GDM1 (cell line): ENCODE data around the gene CCSAP.
"Not testable (repeated sequence)": the region's sequence is repeated elsewhere in the genome, so short reads cannot be mapped to it uniquely, and the experiment has no call there.

Source experiments
- DNase-seq: peaks from one replicate; lab custom pipeline; 2025; lab: John Stamatoyannopoulos, UW

Gene CCSAP, protein sequence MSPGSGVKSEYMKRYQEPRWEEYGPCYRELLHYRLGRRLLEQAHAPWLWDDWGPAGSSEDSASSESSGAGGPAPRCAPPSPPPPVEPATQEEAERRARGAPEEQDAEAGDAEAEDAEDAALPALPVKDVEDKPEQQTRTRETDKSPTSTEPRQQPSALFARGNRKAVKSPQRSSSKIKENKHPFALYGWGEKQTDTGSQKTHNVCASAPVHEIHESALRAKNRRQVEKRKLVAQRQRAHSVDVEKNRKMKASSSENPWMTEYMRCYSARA

GRCh38 chr1:229342656-229343569, at the start of gene CCSAP:
CCSAP (minus strand) TSS chr1:229343047; CDS start chr1:229342465, 582 bp downstream.
- DNase-seq, result peak; percentile 70

GRCh38 chr1:229390130-229390529, 47.3 kb upstream of the CCSAP start:
- DNase-seq, result no peak

GRCh38 chr1:229388897-229389580, 46.2 kb upstream of the CCSAP start:
- DNase-seq, result no peak

DNA sequence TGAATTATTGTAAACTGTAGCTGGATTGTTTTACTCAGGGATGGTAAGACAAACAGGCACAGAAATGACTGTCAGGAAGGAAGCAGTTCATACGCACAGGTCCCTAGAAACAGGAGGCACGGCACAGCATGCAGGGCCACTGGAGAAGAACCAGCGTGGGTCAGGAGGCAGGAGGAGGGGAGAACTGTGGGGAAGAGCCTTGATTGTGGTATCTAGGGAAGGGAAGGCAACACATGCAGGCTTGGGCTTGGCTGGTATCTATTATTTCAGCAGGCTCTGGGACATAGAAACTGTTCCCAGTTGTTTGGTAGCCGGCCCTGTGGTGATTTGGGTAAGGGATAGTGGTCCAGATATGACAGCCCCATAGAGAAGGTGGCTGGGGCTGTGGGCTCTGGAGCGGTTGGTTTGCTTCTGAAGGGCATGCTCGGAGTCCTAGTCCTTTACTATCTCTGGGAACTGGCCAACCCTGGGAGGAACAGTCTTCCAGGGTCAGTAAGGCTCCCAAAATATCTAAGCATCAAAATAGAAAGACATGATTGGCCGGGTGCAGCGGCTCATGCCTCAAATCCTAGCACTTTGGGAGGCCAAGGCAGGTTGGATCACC, 43.1 kb upstream of the CCSAP start:
- DNase-seq, result no peak

DNA sequence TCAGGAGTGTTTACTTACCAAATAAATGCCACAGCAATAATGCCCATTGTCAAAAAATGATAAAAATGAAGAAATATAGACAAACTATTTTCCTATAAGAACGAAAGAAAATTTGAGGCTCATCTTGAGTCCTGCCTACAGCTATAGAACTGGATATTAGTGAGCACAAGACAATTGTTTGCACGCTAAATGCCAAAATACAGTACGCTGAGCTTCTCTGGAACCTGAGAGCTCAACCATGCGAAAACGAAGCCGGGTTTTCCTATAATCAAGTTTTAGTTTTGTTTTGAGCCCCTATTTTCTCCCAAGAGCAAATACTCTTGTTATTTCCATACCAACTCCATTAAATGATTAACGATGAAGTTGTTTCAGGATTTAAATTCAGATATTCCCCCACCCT, 42.0 kb upstream of the CCSAP start:
- no peak for DNase-seq

- DNase-seq, result no peak
Observed at GRCh38 chr1:229383961-229384360, 41.1 kb upstream of the CCSAP start.

DNA sequence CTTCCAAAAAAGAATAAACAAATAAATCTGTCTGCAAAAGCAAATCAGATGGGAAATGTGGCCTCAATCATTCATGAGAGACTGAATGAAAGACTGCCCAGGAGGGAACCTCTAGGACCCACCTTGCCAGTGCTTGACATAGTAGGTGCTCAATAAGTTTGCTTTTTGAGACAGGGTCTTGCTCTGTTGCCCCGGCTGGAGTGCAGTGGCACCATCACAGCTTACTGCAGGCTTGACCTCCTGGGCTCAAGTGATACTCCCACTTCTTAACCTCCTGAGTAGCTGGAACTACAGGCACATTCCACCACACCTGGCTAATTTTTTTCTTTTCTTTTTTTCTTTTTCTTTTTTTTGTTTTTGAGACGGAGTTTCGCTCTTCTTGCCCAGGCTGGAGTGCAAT, 40.3 kb upstream of the CCSAP start:
- DNase-seq, result no peak

DNA sequence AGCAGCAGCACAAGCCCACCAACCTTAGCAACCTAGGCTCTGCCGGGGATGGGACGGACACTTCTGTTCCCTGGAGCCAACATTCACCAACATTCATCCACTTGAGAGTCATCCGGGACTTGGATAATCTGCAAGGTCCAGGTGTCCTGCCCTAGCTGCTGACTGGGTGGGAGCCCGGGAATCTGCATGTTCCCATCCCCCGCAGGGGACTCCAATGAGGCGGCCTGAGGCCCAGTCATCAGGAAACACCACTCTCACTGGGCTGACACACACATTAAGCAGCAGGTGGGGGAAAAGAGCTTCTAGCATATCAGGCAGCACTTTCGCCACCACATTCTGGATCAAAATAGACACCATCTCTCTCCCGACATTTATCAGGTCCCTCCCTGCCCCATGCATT, 38.4 kb upstream of the CCSAP start:
- DNase-seq, result no peak

GRCh38 chr1:229380536-229381160, 37.8 kb upstream of the CCSAP start:
- DNase-seq, result no peak

DNA sequence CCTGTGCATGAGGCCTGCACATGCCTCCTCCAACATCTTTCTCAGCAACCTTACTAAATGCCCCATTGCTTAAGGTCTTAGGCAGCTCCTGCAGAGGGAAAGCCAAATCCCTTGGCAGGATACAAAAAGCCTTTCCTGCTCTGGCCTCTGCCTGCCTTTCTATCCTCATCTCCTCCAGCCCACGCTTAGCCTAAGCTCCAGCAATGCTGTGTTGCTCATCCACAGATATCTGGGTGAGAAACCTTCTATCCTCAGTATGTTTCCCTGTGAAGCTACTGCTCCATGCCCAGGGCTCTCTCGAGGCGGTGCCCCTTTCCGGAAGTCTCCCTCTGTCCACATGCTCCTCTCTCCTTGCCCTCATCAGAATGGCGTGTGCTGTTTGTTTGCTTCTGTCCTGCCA, 37.0 kb upstream of the CCSAP start:
- no peak for DNase-seq

DNA sequence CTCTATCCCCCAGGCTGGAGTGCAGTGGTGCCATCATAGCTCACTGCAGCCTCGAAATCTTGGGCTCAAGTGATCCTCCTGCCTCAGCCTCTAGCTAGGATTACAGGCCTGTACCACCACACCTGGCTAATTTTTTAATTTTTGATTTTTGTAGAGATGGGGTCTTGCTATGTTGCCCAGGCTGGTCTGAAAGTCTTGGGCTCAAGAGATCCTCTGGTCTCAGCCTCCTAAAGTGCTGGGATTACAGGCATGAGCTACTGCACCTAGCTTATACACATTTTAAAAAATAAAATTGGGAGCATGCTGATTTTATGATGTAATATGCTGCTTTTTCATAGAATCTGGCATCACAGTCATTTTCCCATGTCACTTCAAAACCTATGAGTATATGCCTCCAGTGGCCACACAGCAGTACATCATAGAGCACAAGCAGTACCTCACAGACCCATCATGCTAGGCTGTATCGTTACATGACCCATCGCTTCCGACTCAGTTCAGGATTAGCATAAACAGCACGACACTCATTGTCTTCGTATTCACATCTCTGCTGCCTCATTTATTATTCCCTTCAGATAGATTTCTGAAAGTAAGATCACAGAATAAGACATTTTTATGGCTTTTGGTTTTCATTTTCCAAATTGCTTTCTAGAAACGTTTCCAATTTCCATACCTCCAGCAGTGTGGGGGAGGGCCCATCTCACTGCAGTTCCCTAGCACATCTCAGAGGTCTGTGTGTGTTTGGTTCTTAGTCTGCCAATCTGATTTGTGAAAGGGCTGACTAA, 35.9 kb upstream of the CCSAP start:
- DNase-seq, result no peak

DNA sequence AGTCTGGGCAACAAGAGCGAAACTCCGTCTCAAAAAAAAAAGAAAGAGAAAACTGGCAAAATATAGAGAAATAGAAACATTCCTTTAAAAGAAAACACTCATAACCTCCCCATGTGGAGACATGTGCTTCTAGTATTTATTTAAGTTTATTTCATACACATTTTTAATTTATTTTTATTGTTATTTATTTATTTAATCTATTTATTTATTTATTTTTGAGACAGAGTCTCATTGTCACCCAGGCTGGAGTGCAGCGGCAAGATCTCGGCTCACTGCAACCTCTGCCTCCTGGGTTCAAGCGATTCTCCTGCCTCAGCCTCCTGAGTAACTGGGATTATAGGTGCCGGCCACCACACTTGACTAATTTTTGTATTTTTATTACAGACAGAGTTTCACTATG, 35.2 kb upstream of the CCSAP start:
- not testable (repeated sequence) for DNase-seq

GRCh38 chr1:229377429-229377828, 34.6 kb upstream of the CCSAP start:
- no peak for DNase-seq

DNA sequence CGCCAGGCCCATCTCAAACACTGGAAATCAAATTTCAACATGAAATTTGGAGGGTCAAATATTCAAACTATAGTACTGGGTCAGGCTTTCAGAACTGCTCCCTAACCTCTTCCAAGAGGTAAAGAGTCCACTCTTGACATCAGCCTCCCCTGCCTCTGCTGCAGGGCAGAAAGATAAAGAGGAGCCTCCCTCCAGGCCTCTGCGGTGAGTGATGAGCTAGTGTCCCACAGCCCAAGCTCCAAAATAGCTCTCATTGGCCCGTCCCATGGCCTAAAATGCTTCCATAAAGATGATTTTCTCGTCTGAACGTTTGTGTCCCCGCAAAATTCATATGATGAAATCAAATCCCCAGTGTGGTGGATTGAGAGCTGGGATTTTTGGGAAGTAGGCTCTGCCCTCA, 33.7 kb upstream of the CCSAP start:
- DNase-seq, result no peak

GRCh38 chr1:229374485-229374884, 31.6 kb upstream of the CCSAP start:
- DNase-seq, result no peak

- DNase-seq, result no peak
Observed at GRCh38 chr1:229373395-229373794, 30.5 kb upstream of the CCSAP start.

DNA sequence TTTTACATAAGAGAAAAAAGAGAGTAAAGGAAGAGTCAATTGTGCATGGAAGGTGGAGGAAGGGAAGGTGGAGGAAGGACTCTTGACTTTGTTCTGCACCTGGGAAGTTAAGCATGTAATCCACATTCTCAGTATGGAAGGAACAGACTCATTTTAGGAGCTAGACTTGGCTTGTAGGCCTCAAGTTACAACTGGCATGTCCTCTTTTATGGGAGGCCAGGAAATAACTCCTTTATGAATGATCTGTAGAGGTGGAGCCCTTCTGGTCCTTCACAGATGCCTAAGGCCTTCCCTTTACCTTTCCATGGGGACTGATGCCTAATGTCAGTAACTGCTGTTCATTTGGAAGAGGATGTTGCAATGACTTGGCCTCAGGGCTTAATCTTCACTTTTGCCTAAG, 29.4 kb upstream of the CCSAP start:
- no peak for DNase-seq

DNA sequence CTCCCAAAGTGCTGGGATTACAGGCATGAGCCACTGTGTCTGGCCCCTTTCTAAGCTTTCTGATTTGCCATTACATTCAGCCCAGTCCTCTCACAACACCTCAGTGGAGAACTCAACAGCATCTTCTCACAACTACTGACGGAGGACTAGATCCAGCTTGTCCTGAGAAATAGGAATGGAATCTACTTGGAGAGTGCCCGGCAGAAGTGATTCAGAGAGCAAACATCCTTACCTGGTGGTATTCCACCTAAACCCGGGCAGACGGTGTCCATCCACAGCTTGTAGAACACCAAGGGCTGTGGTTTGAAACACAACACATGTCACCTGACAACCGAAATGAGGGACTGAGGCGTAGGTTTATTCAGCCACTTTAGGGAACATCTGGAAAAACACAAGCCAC, 28.8 kb upstream of the CCSAP start:
- DNase-seq, result no peak

DNA sequence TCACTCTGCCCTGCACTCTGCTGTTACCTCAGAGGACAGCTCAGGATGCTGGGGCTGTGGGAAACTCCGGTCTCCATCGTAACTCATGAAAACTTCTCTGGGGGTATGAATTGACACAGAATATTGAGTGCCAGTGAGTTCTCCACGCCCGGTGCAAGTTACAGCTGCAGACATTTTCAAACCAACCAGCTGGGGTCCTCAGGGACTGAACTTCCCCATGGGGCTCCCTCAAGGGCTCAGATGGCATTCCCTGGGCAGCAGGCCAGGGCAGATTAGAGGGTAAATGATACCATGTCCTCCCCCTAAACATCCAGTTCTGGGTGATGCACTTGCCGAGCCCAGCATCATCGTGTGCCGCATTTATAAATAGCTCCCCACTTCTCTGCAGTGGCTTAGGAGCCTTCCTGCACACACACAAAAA, 27.8 kb upstream of the CCSAP start:
- peak; percentile 10 for DNase-seq

DNA sequence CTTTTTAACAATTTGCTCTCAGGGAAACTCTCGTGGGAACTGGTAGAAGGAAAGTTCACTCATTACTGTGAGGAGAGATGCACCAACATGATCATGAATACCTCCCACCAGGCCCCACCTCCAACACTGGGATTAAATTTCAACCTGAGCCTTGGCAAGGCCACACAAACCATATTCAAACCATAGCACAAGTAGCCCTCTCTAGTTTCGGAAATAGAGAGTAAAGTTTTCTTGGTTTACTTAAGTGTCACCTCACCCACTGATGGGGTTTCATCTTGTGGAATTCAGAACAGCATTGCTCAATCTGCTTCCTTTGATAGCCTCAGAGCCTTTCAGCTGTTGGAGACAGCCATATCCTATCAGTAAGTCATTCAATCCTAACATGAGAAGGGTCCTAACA, 25.5 kb upstream of the CCSAP start:
- no peak for DNase-seq

GRCh38 chr1:229365569-229365968, 22.7 kb upstream of the CCSAP start:
- DNase-seq, result no peak
